B cell (primary cell): ENCODE measurements around the gene TSPAN14.

ENCODE experiments used
- EZH2 ChIP-seq: IDR thresholded peaks from 2 replicates; pipeline ENCODE4 v1.6.1; 2012; ENCODE audit warnings: borderline replicate concordance, low read depth, mild to moderate bottlenecking, moderate library complexity, low read length; ENCODE audit not compliant: insufficient read depth, poor library complexity, severe bottlenecking
- TF ChIP-seq, protein P1 (sequence below): fragments of 200-600 bp; IDR thresholded peaks from one replicate; pipeline ENCODE4 v1.8.0; 2022; ENCODE audit warnings: antibody characterized with exemption, mild to moderate bottlenecking

DNA sequence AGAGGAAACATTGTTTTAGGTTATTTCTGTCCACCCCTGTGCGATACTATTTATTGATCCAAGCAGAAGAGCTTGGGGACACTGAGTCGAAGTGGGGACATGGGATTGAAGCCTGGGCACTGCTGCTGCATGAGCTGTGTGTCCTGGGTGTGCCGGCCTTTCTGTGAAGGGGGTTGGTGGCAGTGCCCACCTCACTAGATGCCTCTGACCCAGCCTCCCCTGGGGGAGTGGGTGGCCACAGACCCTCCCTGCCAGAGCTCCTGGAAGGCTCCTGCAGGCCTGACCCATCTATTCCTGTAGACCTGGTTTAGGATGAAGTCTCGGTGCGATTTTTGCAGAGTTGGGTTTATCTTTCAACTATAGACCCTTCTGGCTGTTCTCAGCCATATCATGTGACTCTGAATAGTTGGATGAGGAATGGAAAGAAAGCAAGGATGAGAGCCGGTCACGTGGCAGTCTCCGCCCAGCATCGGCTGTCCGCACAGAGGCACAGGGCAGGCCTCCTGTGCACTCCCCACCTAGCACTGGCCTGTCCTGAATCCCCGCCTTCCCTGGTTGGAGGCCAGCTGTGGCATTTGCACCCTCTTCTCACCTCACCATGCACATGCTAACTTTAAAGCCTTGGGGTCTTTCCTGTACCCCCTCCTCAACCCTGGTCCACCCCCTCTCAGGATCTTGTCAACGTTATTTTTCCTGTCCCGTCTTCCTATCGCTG, 66.0 kb downstream of the TSPAN14 start:
- TF ChIP-seq, protein P1, sequence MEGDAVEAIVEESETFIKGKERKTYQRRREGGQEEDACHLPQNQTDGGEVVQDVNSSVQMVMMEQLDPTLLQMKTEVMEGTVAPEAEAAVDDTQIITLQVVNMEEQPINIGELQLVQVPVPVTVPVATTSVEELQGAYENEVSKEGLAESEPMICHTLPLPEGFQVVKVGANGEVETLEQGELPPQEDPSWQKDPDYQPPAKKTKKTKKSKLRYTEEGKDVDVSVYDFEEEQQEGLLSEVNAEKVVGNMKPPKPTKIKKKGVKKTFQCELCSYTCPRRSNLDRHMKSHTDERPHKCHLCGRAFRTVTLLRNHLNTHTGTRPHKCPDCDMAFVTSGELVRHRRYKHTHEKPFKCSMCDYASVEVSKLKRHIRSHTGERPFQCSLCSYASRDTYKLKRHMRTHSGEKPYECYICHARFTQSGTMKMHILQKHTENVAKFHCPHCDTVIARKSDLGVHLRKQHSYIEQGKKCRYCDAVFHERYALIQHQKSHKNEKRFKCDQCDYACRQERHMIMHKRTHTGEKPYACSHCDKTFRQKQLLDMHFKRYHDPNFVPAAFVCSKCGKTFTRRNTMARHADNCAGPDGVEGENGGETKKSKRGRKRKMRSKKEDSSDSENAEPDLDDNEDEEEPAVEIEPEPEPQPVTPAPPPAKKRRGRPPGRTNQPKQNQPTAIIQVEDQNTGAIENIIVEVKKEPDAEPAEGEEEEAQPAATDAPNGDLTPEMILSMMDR = no peak
- TF ChIP-seq EZH2 = no peak
